Measurements from ENCODE around the gene FMO5.

DNA sequence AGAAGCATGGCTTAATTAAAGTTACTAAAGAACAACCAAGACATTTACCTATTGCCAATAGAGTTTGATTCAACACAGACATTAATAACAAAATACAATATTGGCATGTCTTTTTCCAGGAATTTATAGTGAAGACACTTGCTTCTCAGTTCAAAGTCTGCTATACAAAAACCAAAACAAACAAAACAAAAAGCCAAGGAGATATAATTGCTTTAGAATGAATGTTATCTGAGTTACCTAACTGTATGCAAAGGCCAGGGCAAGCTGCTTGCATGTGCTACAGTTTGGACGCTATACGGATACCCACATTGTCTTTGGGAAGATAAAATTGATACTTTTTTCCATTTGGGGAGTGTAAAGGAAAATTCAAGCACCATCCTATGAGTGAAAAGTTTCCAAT, 13.6 kb downstream of the FMO5 start:
- no peak for TF ChIP-seq POLR2A (IDR thresholded peaks at IDR 0.05)
- TF ChIP-seq, protein P1, sequence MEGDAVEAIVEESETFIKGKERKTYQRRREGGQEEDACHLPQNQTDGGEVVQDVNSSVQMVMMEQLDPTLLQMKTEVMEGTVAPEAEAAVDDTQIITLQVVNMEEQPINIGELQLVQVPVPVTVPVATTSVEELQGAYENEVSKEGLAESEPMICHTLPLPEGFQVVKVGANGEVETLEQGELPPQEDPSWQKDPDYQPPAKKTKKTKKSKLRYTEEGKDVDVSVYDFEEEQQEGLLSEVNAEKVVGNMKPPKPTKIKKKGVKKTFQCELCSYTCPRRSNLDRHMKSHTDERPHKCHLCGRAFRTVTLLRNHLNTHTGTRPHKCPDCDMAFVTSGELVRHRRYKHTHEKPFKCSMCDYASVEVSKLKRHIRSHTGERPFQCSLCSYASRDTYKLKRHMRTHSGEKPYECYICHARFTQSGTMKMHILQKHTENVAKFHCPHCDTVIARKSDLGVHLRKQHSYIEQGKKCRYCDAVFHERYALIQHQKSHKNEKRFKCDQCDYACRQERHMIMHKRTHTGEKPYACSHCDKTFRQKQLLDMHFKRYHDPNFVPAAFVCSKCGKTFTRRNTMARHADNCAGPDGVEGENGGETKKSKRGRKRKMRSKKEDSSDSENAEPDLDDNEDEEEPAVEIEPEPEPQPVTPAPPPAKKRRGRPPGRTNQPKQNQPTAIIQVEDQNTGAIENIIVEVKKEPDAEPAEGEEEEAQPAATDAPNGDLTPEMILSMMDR (IDR thresholded peaks at IDR 0.05), result no peak
- no peak for TF ChIP-seq EP300 (IDR thresholded peaks at IDR 0.05)
